Measurements from ENCODE around the gene ATP8A2.

DNA sequence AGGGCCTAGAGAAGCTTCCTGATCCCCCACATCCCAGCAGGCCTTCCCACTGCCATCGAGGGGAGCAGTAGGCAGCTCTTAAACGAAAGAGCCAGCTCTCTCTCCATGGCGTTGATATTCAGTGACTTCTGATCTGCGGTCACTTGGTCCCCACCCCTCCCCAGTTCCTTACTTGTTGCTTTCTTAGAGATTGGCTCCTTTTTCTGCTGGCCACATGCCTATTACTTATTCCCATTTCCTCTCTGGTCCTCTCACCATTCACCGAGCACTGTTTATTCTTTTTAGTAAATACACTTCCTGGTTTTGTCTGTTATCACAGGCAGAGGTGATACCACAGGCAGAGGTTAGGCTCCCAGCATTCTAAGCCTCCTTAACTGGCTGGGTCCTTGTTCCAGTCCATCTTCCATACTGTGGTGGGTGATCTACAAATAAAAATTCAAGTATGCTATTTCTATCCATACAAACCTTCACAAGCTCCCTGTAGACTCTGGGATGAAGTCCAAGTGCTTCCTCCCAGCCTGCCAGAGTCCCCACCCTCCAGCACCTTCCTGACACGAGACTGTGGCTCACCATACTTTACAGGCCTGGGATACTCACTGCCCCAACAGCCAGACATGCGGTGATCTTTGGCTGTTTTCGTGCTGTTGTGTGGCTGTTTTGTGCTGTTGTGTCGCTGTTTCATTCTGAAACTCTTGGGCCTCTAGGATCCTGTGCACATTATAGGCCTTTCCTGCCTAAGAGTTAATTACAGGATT, 315.9 kb downstream of the ATP8A2 start:
- TF ChIP-seq, protein P1, sequence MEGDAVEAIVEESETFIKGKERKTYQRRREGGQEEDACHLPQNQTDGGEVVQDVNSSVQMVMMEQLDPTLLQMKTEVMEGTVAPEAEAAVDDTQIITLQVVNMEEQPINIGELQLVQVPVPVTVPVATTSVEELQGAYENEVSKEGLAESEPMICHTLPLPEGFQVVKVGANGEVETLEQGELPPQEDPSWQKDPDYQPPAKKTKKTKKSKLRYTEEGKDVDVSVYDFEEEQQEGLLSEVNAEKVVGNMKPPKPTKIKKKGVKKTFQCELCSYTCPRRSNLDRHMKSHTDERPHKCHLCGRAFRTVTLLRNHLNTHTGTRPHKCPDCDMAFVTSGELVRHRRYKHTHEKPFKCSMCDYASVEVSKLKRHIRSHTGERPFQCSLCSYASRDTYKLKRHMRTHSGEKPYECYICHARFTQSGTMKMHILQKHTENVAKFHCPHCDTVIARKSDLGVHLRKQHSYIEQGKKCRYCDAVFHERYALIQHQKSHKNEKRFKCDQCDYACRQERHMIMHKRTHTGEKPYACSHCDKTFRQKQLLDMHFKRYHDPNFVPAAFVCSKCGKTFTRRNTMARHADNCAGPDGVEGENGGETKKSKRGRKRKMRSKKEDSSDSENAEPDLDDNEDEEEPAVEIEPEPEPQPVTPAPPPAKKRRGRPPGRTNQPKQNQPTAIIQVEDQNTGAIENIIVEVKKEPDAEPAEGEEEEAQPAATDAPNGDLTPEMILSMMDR (IDR thresholded peaks at IDR 0.05) = no peak
- no peak for TF ChIP-seq POLR2A (IDR thresholded peaks at IDR 0.05)
